MM.1S (cell line): ENCODE results near the gene KTN1.

Source experiments
- CTCF ChIP-seq: fragments of 300-600 bp; sonication (generic); IDR thresholded peaks from 2 replicates; pipeline ENCODE4 v1.5.1; 2016; ENCODE audit warnings: antibody characterized with exemption, low read length, mixed read lengths
- EZH2phosphoT487 ChIP-seq: fragments of 300-600 bp; sonication (generic); IDR thresholded peaks from 2 replicates; pipeline ENCODE4 v1.6.1; 2018; ENCODE audit warnings: antibody characterized with exemption, low read length

- TF ChIP-seq CTCF (no peak), EZH2phosphoT487 (no peak)
These were observed 41.4 kb downstream of the KTN1 start for GRCh38 chr14:55621391-55621790.
